Measurements from ENCODE around the gene PLCXD1. TPM values are rescaled to one million over a fixed set of nuclear protein-coding genes. Genes with fewer than 3 reads are reported as not detected.
"Not testable (repeated sequence)": the region's sequence is repeated elsewhere in the genome, so short reads cannot be mapped to it uniquely, and the experiment has no call there.

The PLCXD1 gene, protein sequence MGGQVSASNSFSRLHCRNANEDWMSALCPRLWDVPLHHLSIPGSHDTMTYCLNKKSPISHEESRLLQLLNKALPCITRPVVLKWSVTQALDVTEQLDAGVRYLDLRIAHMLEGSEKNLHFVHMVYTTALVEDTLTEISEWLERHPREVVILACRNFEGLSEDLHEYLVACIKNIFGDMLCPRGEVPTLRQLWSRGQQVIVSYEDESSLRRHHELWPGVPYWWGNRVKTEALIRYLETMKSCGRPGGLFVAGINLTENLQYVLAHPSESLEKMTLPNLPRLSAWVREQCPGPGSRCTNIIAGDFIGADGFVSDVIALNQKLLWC
- total RNA-seq, result 10 to 100 TPM in 2 of 4 donors, 1 to 10 TPM in 2; 5.7 to 18.8 (median 9.2) TPM

- peak in 1 of 2 donors; percentile 5 for DNase-seq (ENCODE audit: low spot score in 2 of 2)
- Histone ChIP-seq H3K4me1 (peaks cover 0 to 27% (median 3%) of the 10 kb centered on the region in 4 donors), H3K9me3 (no peaks in the 10 kb centered on the region), H3K4me3 (peak within 1 kb of the TSS in 2 of 4 donors; percentile 21 to 44), H3K27me3 (peaks cover 0 to 9% of the 10 kb centered on the region in 2 donors), H3K36me3 (peaks cover 0 to 12% (median 0%) of the 10 kb centered on the region in 3 donors), H3K27ac (peak within 1 kb of the TSS in 1 of 4 donors; percentile 54)
- TF ChIP-seq POLR2A (IDR thresholded peaks at IDR 0.05) (no peak), EP300 (IDR thresholded peaks at IDR 0.05) (no peak)
- TF ChIP-seq, protein P1, sequence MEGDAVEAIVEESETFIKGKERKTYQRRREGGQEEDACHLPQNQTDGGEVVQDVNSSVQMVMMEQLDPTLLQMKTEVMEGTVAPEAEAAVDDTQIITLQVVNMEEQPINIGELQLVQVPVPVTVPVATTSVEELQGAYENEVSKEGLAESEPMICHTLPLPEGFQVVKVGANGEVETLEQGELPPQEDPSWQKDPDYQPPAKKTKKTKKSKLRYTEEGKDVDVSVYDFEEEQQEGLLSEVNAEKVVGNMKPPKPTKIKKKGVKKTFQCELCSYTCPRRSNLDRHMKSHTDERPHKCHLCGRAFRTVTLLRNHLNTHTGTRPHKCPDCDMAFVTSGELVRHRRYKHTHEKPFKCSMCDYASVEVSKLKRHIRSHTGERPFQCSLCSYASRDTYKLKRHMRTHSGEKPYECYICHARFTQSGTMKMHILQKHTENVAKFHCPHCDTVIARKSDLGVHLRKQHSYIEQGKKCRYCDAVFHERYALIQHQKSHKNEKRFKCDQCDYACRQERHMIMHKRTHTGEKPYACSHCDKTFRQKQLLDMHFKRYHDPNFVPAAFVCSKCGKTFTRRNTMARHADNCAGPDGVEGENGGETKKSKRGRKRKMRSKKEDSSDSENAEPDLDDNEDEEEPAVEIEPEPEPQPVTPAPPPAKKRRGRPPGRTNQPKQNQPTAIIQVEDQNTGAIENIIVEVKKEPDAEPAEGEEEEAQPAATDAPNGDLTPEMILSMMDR (IDR thresholded peaks at IDR 0.05), result no peak
- 29 to 48% methylated on average over 16 to 25 of the region's 25 CpGs for WGBS, 2 donors
These were observed at the start of gene PLCXD1 for GRCh38 chrX:281166-281999. Gene PLCXD1, plus strand, starts transcription at chrX:281381. Its CDS starts 2,807 bp downstream, at chrX:284188.

GRCh38 chrX:231637-232277, 49.4 kb upstream of the PLCXD1 start:
- not testable (repeated sequence) for H3K4me3 ChIP-seq; H3K27ac ChIP-seq; H3K9me3 ChIP-seq; H3K27me3 ChIP-seq; H3K36me3 ChIP-seq; DNase-seq (ENCODE audit: low spot score in 2 of 2); H3K4me1 ChIP-seq
- WGBS, 2 donors, result no CpG with 5 or more reads among the region's 45 CpGs

DNA sequence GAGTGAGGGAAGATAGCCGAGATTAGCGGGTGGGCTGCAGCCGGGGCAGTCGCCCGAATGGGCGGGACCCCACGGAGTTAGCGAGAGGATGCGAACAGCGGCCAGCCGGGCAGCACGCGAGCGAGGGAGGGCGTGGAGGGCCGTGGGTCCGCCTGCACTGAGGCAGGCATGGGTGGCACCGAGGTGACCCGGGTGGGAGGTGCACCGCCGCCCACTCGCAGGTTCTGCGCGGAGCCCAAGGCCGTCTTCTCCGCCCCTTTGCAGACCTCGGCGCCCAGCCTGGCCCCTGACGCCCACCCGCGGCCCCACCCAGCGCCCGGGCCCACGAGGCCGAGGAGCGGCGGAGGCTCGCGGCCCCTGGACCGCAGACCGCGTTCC, 48.9 kb upstream of the PLCXD1 start:
- H3K4me1 ChIP-seq, result not testable (repeated sequence)

DNA sequence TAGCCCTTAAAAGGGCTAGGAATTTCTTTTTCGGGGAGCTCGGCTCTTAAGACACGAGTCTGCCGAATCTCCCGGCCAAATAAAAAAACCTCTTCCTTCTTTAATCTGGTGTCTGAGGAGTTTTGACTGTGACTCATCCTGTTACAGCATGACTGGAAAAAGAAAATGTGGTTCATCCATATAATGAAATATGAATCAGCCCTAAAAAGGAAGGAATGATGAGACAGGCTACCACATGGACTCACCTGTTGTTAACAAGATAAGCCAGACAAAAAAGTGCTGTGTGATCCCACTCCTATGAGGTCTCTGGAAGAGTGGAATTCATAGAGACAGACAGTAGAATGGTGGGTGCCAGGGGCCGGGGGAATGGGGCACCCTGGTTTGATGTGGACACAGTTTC, 45.0 kb upstream of the PLCXD1 start:
- H3K36me3 ChIP-seq; H3K4me3 ChIP-seq; H3K9me3 ChIP-seq; DNase-seq (ENCODE audit: low spot score in 2 of 2); H3K4me1 ChIP-seq; H3K27me3 ChIP-seq; H3K27ac ChIP-seq: not testable (repeated sequence)
- no CpG with 5 or more reads among the region's 6 CpGs for WGBS, 2 donors

More for the DNA sequence above, 48.9 kb upstream of the PLCXD1 start:
- DNase-seq (ENCODE audit: low spot score in 2 of 2); H3K27ac ChIP-seq; H3K4me3 ChIP-seq; H3K27me3 ChIP-seq; H3K9me3 ChIP-seq; H3K36me3 ChIP-seq: not testable (repeated sequence)
- no CpG with 5 or more reads among the region's 42 CpGs for WGBS, 2 donors

DNA sequence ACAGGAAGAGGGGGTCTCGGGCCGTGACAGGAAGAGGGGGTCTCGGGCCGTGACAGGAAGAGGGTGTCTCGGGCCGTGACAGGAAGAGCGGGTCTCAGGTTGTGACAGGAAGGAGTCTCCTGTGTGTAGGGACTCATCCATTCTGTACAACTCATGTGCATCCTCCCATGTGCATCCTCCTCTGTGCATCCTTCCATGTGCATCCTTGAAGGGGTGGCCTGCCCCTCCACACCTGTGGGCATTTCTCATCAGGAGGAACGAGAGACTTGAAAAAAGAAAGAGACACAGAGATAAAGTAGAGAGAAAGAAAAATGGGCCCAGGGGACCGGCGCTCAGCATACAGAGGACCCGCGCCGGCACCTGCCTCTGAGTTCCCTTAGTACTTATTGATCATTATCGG, 30.2 kb upstream of the PLCXD1 start:
- H3K36me3 ChIP-seq, result no peaks in the 10 kb centered on the region
- H3K4me1 ChIP-seq, result no peaks in the 10 kb centered on the region
- no peak overlapping the region for H3K4me3 ChIP-seq
- 82 to 83% methylated on average over 14 of the region's 14 CpGs for WGBS, 2 donors
- TF ChIP-seq, protein P1 (IDR thresholded peaks at IDR 0.05), result no peak
- TF ChIP-seq EP300 (IDR thresholded peaks at IDR 0.05) (no peak), POLR2A (IDR thresholded peaks at IDR 0.05) (no peak)
- H3K27me3 ChIP-seq, result no peaks in the 10 kb centered on the region
- DNase-seq (ENCODE audit: low spot score in 2 of 2), result no peak
- no peak overlapping the region for H3K27ac ChIP-seq
- H3K9me3 ChIP-seq, result peaks cover 0 to 9% (median 0%) of the 10 kb centered on the region in 4 donors

- H3K27ac ChIP-seq; H3K4me1 ChIP-seq; H3K9me3 ChIP-seq; DNase-seq (ENCODE audit: low spot score in 2 of 2); H3K27me3 ChIP-seq; H3K4me3 ChIP-seq; H3K36me3 ChIP-seq: not testable (repeated sequence)
- WGBS, 2 donors, result 71 to 82% methylated on average over 17 of the region's 17 CpGs
These were observed 29.6 kb upstream of the PLCXD1 start for GRCh38 chrX:251396-252243.

All from tibial nerve (tissue), 4 donors.